Gastrocnemius medialis (tissue), 4 donors: ENCODE data around the gene RAB11B. TPM values are rescaled to one million over a fixed set of nuclear protein-coding genes. Genes with fewer than 3 reads are reported as not detected.
"Not testable (repeated sequence)": the region's sequence is repeated elsewhere in the genome, so short reads cannot be mapped to it uniquely, and the experiment has no call there.

ENCODE experiments used
- ATAC-seq, 2 donors: fragments of 150-250 bp; one replicate each; pipeline ENCODE4 v1.9.1; 2016
- DNase-seq, 2 donors: peaks; one replicate each; pipeline ENCODE4 v3.0.0-alpha.2; 2019
- H3K27ac ChIP-seq, 4 donors: fragments of 200-600 bp; sonication (generic); 1 replicate in 1 of 4; 2 replicates in 3 of 4; pipeline ENCODE4 v1.5.1; 2016 to 2018; ENCODE audit warnings: mild to moderate bottlenecking in 2 of 4, moderate library complexity in 1 of 4
- H3K27me3 ChIP-seq, 3 donors: fragments of 200-600 bp; sonication (generic) in 2 of 3; 1 replicate in 1 of 3; 2 replicates in 2 of 3; pipeline versions ENCODE4 v1.5.1 to v1.6.0; 2016 to 2019; ENCODE audit warnings: mild to moderate bottlenecking in 1 of 3, moderate library complexity in 1 of 3
- H3K36me3 ChIP-seq, 2 donors: fragments of 200-600 bp; sonication (generic) in 1 of 2; one replicate each; pipeline ENCODE4 v1.5.1; 2017 to 2018
- H3K4me1 ChIP-seq, 2 donors: fragments of 200-600 bp; sonication (generic) in 1 of 2; one replicate each; pipeline ENCODE4 v1.5.1; 2016 to 2017; ENCODE audit warnings: mild to moderate bottlenecking in 2 of 2
- H3K4me3 ChIP-seq, 4 donors: fragments of 200-600 bp; sonication (generic) in 3 of 4; 1 replicate in 1 of 4; 2 replicates in 3 of 4; pipeline ENCODE4 v1.5.1; 2016 to 2019; ENCODE audit warnings: mild to moderate bottlenecking in 2 of 4
- H3K9me3 ChIP-seq, 3 donors: fragments of 200-600 bp; sonication (generic) in 2 of 3; 1 replicate in 1 of 3; 2 replicates in 2 of 3; pipeline ENCODE4 v1.5.1; 2016 to 2019
- POLR2A ChIP-seq, 2 donors: fragments of 450-650 bp; IDR thresholded peaks; one replicate each; pipeline ENCODE4 v1.6.1; 2017; ENCODE audit warnings: antibody characterized with exemption in 2 of 2, mild to moderate bottlenecking in 2 of 2, moderate library complexity in 2 of 2
- in situ Hi-C, 4 donors: fragments of 200-750 bp; cut with MboI; loops; one replicate each; pipeline versions ENCODE4 v1.15.0 to v1.8.0; 2017; ENCODE audit warnings: low sequenced_read_pairs in 4 of 4
- intact Hi-C: fragments of 100-400 bp; cut with DNase I; formaldehyde crosslinking; loops from one replicate; pipeline ENCODE4 v1.15.1; 2023; ENCODE audit warnings: low total_unique reads
- total RNA-seq, 4 donors: library from RNA; depleted of rRNA; stranded (reverse); fragments of >200 nt; gene quantifications; one replicate each; pipeline versions ENCODE4 v1.1.0 to v1.2.3, GENCODE V29; 2016
- TF ChIP-seq, protein P1 (sequence below), 5 experiments: fragments of 450-650 bp in 3 of 5; fragments of 200-600 bp in 2 of 5; sonication (generic) in 2 of 5; IDR thresholded peaks in 4 of 5; conservative IDR thresholded peaks in 1 of 5; 1 replicate in 4 of 5; 2 replicates in 1 of 5; pipeline ENCODE4 v1.5.1; 2016 to 2019; ENCODE audit warnings: antibody characterized with exemption in 5 of 5, mild to moderate bottlenecking in 3 of 5, moderate library complexity in 3 of 5

RAB11B gene
- total RNA-seq, 4 donors from 2014 or later, result 13.4 to 42.9 (median 31.0) TPM

DNA sequence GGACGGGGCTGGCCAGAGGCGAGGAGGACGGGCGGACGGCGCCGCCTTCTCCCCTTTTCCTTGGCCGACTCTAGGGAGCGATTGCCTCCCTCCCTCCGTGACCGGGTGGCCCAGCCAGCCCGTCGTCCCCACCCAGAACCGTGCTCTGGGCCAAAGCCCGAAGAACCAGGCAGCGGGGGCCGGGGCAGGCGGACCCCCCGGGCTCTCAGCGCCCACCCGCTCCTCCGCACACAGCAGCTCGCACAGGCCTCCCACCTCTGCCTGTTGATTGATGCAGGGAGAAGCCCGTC, 13.6 kb downstream of the RAB11B start:
- Histone ChIP-seq H3K36me3 (peaks cover 2 to 52% of the 10 kb centered on the region in 2 donors), H3K4me3 (no peak overlapping the region), H3K4me1 (no peaks in the 10 kb centered on the region), H3K27ac (no peak overlapping the region), H3K27me3 (no peaks in the 10 kb centered on the region), H3K9me3 (no peaks in the 10 kb centered on the region)
- no peak for TF ChIP-seq POLR2A (IDR thresholded peaks at IDR 0.05)
- TF ChIP-seq, protein P1, sequence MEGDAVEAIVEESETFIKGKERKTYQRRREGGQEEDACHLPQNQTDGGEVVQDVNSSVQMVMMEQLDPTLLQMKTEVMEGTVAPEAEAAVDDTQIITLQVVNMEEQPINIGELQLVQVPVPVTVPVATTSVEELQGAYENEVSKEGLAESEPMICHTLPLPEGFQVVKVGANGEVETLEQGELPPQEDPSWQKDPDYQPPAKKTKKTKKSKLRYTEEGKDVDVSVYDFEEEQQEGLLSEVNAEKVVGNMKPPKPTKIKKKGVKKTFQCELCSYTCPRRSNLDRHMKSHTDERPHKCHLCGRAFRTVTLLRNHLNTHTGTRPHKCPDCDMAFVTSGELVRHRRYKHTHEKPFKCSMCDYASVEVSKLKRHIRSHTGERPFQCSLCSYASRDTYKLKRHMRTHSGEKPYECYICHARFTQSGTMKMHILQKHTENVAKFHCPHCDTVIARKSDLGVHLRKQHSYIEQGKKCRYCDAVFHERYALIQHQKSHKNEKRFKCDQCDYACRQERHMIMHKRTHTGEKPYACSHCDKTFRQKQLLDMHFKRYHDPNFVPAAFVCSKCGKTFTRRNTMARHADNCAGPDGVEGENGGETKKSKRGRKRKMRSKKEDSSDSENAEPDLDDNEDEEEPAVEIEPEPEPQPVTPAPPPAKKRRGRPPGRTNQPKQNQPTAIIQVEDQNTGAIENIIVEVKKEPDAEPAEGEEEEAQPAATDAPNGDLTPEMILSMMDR (IDR thresholded peaks at IDR 0.05 in 4 of 5, conservative IDR thresholded peaks at IDR 0.05 in 1 of 5), result no peak
- in situ Hi-C loops, result loop anchor here in 1 of 4 donors (10.0 kb wide), 1 partner anchor 49 kb away; no protein-coding TSS in a partner anchor
- ATAC-seq (no peak), DNase-seq (no peak)
- intact Hi-C loops, result no loop called here

DNA sequence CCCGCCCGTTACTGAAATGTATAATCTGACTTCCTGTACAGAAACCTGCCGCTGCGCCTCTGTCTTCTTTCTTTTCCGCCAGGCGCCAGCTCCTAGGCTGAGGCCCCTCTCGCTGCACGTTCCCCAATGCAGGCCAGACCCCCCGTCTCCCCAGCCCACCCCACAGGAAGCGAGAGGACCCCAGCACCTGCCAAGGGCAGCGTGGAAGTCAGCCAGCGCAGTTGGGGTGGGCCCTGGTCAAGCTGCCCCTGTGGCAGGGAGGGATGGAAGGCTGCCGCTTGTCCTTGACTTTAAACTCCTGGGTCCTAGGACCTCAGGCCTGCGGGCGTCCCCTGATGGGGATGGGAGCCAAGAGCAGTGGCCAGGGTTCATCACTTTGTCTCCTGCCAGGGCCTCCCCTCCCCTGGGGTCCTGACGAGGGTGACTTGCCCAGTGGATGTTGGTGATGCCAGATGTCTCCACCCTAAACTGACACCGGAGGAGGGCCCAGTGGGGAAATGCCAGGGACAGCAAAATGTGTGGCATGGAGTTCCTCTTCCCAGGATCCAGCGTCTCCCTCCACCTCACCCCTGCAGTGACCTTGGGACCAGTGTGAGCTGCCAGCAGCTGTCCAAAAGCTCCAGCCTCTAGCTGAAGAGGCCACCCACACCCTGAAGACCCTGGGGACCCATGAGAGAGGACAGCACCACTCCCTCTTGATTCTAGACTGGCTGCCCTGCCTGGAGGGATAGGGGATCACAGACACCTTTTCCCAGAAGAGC, 14.4 kb downstream of the RAB11B start:
- Histone ChIP-seq H3K4me1 (no peaks in the 10 kb centered on the region), H3K9me3 (no peaks in the 10 kb centered on the region), H3K27ac (no peak overlapping the region), H3K36me3 (peaks cover 2 to 52% of the 10 kb centered on the region in 2 donors), H3K27me3 (no peaks in the 10 kb centered on the region), H3K4me3 (no peak overlapping the region)
- TF ChIP-seq, protein P1 (IDR thresholded peaks at IDR 0.05 in 4 of 5, conservative IDR thresholded peaks at IDR 0.05 in 1 of 5), result no peak
- TF ChIP-seq POLR2A (IDR thresholded peaks at IDR 0.05), result no peak
- in situ Hi-C loops, result loop anchor here in 1 of 4 donors (10.0 kb wide), 1 partner anchor 50 kb away; no protein-coding TSS in a partner anchor
- DNase-seq, result no peak
- peak in 1 of 2 donors; percentile 26 for ATAC-seq
- intact Hi-C loops, result no loop called here

DNA sequence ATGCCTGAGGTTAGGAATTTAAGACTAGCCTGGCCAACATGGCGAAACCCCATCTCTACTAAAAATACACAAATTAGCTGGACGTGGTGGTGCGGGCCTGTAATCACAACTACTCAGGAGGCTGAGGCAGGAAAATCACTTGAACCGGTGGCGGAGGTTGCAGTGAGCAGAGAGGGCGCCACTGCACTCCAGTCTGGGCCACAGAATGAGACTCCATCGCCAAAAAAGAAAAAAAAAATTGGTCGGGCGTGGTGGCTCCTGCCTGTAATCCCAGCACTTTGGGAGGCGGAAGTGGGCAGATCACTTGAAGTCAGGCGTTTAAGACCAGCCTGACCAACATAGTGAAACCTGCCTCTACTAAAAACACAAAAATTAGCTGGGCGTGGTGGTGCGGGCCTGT, 20.6 kb downstream of the RAB11B start:
- H3K4me3 ChIP-seq, H3K36me3 ChIP-seq, H3K27me3 ChIP-seq, ATAC-seq, H3K9me3 ChIP-seq, DNase-seq, H3K27ac ChIP-seq: not testable (repeated sequence)
- intact Hi-C loops (loop anchor here (5.0 kb wide), 1 partner anchor 422 kb away; the partner anchor contains the start of genes MBD3L1 and ZNF558), in situ Hi-C loops (loop anchor here in 3 of 4 donors (5.0 to 10.0 kb wide), 2 partner anchors 94 to 97 kb away; partner anchors contain the start of gene PRAM1 (in 2 of the 3))
- peaks cover 13 to 14% of the 10 kb centered on the region in 2 donors for H3K4me1 ChIP-seq

DNA sequence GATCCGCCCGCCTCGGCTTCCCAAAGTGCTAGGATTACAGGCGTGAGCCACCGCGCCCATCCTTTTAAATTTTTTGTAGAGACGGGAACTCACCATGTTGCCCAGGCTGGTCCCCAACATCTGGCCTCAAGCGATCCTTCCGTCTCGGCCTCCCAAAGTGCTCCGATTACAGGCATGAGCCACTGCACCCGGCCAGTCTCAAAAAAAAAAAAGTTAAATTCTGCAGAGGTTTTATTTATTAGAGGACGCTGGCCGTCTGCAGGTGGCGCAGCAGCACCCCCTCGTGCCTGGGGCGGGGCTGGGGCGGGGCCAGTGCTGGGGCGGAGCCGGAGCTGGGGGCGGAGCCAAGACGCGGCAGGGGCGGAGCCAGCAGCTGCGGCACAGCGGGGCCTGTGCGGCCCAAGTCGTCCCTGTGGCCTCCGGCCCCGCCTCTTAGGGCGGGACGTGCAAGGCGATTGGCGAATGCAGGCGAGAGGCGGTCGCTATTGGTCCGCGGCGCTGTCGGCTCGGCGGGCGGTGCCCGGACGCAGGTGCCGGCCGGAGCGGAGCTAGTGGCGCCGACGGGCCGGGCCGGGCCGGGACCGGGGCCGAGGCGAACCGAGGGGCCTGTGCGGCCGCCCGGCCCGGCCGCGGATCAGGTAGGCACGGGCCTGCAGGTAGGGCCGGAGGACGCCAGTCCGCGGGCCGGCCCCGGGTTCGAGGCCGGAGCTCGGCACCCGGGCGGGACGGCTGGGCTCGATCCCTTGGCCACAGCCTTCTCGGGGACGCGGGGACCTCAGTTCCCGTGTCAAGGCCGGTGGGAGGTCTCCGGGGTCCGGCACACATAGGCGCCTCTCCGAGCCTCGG, 22.8 kb downstream of the RAB11B start, which contains the start of gene MARCHF2:
Gene MARCHF2 (plus strand): TSS at position 523 of the 846 bp plus-strand sequence. CDS start 8,536 bp downstream, outside the sequence.
- TF ChIP-seq, protein P1 (IDR thresholded peaks at IDR 0.05 in 4 of 5, conservative IDR thresholded peaks at IDR 0.05 in 1 of 5), result peak; percentile 14 to 84 (median 62)
- peak; percentile 63 to 74 for TF ChIP-seq POLR2A (IDR thresholded peaks at IDR 0.05)

More for the DNA sequence above, 22.8 kb downstream of the RAB11B start, which contains the start of gene MARCHF2:
- Histone ChIP-seq H3K9me3 (no peaks in the 10 kb centered on the region), H3K4me1 (peaks cover 14 to 27% of the 10 kb centered on the region in 2 donors), H3K27me3 (no peaks in the 10 kb centered on the region), H3K4me3 (peak within 1 kb of the TSS; percentile 67 to 83 (median 69)), H3K27ac (peak within 1 kb of the TSS; percentile 65 to 86 (median 76)), H3K36me3 (no peaks in the 10 kb centered on the region)
- peak; percentile 93 to 97 for DNase-seq
- intact Hi-C loops (loop anchor here (1.0 to 5.0 kb wide), 3 partner anchors 31 to 419 kb away; partner anchors contain the start of genes HNRNPM, MBD3L1 and ZNF558), in situ Hi-C loops (loop anchor here in 3 of 4 donors (5.0 to 10.0 kb wide), 2 partner anchors 92 to 94 kb away; partner anchors contain the start of gene PRAM1 (in 2 of the 3))
- peak; percentile 98 to 99 for ATAC-seq
